T-helper 2 cell (primary cell): ENCODE measurements around the gene RPUSD1.

Experiments used
- DNase-seq, 5 experiments: peaks; one replicate each; pipeline versions ENCODE4 v3.0.0 to v3.0.0-alpha.2; 2012 to 2022

The RPUSD1 gene

DNA sequence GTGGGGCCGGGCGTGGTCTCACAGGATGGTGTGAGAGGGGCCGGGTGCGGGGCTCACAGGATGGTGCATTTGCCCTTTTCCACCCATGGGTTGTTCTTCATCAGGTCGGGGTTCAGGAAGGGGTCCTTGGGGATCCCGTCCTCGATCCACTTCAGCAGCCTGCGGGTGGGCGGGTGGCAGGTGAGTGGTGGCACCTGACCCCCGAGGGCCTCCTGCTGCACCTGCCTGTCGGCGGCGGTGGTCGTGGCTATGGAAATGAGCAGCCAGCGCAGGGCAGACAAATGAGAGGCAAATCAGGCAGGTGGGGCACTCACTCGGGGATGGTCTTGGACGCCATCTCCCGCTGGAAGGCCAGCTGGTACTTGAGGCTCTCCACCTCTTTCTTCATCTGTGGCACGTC lies 10.5 kb upstream of the RPUSD1 start:
- no peak for DNase-seq

DNA sequence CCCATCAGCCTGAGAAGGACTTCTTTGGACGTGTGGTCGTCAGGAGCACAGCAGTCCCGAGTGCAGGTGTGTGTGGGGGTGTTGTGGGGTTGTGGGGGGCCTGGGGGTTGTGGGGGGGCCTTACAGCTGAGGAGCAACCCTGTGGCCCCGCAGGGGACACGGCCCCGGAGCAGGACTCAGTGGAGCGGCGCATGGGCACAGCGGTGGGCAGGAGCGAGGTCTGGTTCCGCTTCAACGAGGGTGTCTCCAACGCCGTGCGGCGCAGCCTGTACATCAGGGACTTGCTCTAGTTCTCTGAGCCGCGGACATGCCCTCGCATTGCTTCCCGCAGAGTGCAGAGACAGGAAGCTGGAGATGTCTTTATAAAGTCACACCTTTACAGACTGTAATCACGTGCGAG lies 9.5 kb upstream of the RPUSD1 start:
- no peak for DNase-seq

DNA sequence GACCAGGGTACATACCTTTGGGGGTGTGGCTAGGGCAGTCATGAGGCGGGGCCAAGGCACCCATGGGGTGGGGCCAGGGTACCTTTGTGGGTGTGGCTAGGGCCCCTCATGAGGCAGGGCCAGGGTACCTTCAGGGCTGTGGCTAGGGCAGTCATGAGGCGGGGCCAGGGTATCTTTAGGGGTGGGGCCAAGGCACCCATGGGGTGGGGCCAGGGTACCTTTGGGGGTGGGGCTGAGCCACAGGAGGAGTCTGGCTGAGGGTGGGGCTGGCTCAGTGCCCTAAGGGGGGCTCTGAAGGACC lies 8.9 kb upstream of the RPUSD1 start:
- DNase-seq = no peak

DNA sequence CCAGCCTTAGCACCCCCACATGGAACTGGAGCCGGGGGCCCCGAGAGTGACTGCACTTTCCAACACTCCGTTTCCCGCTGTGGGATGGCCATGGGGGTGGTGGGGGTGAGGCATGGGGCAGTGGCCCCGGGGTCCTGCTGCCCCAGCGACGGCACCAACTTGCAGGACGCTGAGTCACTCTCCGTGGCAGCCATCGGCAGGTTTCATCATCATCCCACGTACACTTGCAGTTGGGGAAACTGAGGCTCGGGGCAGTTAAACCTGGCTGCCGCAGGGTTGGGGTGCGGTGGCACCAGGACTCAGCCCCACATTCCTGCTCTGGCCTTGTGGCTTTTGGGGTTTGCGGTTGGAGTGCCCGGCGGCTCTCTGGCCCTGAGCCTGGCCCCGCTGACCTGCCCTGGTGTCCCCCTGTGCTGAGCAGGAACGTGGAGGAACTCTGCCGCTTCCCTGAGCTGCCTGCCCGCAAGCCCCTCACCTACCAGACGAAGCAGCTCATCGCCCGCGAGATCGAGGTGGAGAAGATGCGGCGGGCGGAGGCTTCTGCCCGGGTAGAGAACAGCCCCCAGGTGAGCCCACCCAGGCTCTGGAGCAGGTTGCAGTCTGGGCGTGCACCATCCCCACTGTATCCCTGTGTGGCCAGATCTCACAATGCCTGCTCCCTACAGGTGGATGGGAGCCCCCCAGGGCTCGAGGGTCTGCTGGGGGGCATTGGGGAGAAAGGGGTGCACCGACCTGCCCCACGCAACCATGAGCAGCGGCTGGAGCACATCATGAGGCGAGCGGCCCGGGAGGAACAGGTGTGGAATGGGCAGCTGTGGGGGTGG lies 8.3 kb upstream of the RPUSD1 start:
- DNase-seq = no peak

DNA sequence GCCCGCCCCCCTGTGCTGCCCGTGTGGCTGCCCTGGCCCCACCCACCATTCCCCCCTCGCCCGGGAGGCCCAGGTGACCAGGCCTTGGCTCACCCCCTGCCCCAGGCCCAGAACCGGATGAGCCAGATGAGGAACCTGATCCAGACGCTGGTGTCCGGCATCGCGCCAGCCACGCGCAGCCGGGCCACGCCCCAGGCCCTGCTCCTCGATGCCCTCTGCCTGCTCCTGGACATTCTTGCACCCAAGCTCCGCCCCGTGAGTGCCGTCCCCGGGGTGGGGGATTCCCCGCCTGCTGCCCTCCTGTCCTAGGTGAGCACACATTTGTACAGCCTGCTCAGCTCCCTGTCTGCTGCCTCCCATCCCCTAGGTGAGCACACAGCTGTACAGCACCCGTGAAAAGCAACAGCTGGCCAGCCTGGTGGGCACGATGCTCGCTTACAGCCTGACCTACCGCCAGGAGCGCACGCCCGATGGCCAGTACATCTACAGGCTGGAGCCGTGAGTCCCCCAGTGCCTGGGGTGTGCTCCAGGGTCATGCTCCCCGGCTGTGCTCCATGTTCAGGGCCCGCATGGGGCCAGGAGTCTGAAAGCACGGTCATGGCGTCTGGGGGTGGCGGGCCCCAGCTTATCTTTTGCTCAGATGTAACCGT lies 7.5 kb upstream of the RPUSD1 start:
- no peak for DNase-seq

DNA sequence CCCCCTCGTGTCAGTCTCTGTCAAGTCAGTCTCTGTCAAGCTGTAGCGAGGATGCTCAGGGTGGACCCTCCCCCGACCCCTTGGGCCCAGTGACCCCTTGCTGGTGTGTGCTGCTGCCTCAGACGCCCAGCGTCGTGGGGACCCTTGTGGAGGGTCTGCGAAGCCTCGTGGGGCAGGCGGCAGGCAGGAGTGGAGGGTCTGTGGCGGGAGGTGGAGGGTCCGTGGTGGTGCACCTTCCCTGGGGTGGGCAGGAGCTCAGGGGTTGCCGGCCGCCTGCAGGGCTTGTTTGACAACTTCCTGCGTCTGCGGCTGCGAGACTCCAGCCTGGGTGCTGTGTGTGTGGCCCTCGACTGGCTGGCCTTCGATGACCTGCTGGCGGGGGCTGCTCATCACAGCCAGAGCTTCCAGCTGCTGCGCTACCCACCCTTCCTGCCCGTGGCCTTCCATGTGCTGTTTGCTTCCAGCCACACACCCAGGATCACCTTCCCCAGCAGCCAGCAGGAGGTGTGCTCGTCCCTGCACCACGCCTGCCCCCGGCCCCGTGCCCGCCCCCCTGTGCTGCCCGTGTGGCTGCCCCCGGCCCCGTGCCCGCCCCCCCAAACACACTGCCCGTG lies 6.8 kb upstream of the RPUSD1 start:
- DNase-seq = no peak

DNA sequence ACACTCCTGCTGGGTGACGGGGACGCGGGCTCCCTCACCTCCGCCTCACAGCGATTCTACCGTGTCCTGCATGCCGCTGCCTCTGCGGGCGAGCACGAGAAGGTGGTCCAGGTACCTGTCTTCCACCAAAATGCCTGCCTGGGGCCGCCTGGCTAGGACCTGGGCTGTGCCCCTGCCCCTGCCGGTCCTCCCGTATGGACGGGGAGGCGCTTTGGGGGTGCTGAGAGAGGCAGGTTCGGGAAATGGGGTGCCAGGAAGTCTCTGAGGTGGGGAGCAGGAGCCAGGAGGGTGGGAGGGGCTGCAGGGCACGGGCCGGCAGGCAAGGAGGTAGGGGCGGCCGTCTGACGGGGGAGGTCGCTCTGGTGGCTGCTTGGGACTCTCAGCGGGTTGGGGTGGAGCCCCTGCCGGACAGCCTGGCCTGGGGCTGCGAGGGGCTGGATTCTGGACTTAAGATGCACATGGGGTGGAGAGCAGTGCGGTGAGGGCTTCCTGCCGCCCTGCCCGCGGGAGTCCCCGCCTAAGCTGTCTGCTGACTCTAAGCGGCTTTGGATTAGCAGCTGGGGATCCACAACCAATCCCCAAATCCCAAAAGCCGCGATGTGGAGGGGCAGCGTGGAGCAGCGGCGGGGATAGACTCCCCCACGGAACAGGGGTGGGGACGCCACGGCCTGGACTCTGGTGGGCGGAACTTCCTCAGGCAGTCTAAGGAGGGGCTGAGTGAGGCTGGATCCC lies 6.1 kb upstream of the RPUSD1 start:
- no peak for DNase-seq

DNA sequence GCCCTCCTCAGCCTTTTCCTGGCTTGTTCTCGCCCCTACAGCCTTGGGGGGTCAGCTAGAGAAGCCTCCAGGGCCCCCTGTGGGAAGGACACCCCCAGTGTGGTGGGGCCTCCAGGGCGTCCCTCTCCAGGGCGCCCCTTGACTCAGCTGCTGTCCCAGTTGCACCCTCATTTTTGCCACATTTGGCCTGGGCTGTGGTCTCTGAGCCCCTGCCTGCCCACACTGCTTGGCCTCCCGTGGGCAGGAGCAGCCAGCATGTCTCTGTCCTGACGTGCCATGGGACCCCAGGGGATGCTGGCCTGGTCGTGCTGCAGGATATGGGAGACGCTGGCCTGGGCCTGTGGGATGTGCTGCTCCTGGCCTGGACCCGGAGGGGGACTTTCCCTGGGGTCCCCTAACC lies 5.2 kb upstream of the RPUSD1 start:
- no peak for DNase-seq

DNA sequence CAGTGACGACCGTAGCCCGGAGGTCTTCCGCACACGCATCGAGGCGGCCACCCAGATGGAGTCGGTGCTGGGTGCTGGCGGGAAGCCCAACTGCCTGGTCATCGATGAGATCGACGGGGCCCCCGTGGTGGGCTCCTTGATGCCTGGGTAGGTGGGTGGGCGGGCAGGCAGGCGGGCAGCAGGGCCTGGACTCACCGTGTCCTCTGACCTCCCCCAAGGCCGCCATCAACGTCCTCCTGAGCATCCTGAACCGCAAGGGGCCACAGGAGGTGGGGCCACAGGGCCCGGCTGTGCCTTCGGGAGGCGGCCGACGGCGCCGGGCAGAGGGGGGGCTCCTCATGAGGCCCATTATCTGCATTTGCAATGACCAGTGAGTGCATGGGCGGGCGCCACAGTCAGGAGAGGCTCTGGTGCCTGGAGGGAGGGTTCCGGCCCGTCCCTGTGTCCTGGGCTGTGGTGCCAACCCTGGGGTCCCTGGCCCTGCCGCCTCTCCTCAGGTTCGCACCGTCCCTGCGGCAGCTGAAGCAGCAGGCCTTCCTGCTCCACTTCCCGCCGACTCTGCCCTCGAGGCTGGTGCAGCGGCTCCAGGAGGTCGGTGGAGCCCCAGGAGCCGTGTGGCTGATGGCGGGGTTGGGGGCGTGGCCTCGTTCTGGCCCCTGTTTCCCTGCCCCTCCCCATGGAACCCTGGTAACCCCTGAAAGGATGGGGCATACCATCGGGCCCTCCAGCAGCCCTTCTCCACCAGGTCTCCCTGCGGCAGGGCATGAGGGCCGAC lies 4.2 kb upstream of the RPUSD1 start:
- no peak for DNase-seq

DNA sequence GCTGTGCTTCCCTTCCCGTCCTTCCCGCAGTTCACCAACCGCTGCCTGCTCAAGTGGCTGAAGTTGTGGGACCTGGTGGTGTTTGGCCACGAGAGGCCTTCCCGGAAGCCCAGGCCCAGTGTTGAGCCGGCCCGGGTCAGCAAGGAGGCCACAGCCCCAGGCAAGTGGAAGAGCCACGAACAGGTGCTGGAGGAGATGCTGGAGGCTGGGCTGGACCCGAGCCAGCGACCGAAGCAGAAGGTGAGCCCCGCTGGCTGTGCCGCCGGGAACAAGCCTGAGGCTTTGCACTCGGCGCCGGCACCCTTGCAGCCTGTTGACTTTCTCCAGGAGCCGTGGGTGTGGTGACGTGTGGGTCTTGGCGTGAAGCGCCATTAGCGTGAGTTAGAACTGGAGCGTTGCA lies 3.0 kb upstream of the RPUSD1 start:
- DNase-seq = no peak

DNA sequence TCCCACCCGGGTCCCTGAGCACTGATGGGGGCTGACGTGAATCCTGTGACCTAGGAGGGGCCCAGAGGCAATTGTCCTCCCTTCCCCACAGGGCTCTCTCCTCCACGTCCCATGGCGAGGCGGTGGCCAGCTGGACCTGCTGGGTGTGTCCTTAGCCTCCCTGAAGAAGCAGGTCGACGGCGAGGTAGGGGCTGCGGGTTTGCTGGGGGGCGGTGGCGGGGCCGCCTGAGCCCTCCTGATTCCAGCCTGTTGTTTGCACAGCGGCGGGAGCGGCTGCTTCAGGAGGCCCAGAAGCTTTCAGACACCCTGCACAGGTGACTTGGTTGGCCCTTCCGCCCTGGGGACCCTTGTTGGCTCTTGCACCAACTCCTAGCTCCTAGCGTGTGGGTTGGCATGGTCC lies 1.9 kb upstream of the RPUSD1 start:
- no peak for DNase-seq

DNA sequence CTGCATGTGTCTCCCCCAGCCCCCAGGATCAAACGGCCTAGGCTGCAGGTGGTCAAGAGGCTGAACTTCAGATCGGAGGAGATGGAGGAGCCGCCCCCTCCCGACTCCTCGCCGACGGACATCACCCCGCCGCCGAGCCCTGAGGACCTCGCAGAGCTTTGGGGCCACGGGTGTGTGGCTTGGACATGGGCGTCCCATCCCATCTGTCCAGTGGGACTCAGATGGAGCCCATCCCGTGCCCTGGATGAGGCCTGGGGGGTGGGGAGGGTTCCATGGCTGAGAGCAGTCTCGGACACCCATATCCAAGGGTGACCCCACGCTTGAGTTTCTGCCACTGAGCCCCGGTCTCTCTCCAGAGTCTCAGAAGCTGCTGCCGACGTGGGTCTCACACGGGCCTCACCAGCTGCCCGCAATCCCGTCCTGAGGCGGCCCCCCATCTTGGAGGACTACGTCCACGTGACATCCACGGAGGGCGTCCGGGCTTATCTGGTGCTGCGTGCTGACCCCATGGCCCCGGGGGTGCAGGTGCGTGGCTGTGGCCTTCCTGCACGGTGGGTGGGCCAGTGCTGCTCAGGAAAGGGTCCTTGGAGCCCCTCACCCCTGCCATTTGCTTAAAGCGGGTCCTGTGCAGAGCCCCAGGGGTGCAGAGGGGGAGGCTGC lies 1.1 kb upstream of the RPUSD1 start:
- DNase-seq = no peak

DNA sequence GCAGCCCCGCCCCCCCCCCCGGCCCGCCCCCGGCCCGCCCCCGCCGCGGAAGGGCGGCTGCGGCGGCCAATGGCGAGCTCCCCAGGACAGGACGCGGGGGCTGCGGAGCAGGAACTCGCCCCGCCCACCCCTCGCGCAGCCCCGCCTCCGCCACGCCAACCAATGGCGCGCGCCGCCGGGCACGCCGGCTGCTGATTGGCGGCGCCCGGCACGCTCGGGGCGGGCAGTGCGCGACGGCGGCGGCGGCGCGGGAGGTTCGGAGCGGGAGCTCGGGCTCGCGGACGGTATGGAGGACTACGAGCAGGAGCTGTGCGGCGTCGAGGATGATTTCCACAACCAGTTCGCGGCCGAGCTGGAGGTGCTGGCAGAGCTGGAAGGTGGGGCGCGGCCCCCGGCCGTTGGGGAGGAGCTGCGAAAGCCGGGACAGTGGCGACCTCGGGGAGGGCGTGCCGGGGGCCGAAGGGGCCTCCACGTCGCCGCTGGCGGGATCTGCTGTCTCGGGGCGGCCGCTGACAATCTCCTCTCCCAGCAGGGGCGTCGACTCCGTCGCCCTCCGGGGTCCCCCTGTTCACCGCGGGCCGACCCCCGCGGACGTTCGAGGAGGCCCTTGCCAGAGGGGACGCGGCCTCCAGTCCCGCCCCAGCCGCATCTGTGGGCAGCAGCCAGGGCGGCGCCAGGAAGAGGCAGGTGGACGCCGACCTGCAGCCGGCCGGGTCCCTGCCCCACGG lies 382 bp upstream of the RPUSD1 start, which contains the start of gene CHTF18:
CHTF18 (plus strand) TSS at position 222 of the 728 bp plus-strand sequence; CDS start at position 287, 65 bp downstream.
- DNase-seq = peak; percentile 88 to 96 (median 94)

DNA sequence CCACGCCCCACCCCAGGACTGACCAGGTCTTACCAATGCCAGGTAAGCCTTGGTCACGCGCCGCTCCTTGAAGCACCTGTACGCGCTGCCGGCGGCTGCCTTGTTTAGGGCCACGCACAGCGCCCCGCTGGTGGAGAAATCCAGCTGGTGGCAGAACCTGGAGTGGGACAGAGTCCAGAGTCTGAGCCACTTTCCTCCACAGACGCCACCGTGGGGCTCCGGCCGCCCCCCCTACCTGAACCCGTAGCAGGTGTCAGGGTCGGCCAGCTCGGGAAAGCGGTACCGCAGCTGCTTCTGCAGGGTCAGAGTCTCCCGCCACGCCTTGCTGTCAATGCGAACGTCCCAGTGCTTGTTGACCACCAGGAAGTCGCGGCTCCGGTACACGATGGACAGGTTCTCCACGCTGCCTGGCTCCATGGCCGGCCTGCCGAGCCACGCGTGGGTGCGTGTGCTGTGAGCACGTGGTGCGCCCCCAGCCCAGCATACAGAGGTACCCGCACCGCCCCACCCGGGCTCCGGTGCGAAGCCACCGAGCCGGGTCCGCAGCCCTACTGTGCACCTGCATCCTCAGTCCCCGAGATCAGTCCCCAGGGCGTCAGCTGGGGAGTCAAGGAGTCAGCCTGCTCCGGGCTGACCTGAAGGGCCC lies 737 bp downstream of the RPUSD1 start:
- no peak for DNase-seq

DNA sequence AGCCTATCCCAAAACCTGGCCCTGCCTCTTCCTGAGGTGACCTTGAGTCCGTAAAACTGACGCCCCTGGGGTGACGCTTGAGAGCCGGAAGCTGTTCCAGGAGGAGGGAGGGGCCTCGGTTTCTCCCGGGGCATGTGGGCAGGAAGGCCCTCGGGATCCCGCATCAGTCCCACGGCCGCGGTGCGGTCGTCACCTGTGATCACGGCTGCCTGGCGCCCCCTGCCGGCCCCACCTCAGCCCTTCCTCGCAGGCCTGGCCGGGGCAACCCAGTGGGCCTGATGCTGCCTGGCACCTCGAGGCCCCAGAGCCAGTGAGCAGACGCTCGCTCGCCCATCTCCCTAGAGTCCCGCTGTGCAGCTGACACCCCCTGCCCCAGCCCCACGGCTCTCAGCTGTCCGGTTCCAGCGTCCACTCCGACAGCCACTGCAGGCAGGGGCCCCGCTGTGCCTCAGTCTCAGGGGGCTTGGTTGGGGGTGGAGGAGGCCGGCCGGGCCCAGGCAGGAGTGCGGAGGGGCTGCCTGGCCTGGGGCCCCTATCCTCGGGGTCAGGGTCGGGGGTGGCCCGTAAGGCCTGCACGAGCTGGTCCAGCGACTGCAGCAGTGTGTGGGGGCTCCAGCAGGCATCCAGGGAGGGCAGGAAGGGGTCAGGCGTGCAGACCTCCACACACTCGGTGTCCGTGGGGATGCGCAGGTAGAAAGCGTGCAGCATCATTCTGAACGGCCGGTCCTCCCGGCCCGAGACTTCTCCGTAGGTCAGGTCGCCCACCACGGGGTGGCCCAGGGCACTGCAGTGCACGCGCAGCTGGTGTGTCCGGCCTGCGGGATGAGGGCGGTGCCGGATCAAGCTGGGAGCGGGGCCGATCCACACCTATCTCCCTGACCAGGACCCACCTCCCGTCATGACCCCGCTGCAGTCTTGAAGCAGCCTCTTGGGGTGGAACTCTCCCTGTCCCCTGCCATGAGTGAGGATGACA lies 2.3 kb downstream of the RPUSD1 start:
- DNase-seq = peak; percentile 49 to 66 (median 60)

DNA sequence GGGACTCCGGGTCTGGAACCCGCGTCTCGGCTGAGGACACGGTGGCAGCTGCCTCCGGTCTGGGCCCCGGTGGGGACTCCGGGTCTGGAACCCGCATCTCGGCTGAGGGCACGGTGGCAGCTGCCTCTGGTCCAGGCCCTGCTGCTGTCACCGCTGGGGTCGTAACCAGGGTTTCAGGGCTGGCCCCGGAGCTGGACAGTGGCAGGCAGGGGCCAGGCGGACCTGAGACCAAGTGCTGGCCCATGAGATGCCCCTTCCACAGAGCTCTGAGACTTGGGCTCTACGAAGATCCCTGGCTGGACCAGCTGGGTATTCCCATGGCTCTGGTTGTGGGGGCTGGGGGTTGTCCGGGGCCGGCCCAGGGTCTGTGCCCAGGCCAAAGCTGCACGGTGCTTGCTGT lies 3.8 kb downstream of the RPUSD1 start:
- DNase-seq = no peak

DNA sequence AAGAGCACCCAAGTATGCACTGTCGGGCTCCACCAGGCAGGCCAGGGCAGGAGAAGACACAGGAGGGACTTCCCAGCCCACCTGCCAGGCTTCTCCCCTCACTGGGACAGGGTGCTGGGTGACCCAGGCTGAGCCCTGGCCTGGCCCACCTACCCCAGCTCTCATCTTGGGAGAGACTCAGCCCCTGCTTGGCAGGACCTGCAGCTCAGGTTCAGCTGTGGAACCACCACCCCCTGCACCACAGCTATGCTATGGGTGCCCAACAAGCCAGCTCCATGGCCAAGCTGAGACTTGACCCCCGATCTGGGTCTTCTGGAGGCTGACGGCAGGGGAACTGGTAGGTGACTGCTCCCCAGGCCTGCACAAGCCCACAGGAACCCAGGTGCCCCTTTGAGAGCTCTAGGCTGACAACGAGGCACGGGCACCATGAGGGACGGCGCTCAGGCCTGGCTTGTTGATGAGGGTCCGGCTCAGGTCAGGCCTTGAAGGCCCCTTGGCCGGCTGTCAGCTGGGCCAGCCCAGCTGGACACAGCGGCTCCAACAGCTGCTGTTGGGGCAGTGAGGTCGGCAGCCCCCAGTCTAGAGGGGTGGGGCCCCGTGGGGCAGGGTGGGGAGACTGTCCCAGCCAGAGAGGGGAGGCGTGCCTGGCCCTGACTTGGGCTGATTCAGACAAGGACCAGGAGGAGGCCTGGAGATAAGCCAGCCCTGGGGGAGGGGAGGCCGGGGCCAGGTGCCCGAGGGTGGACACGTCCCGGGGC lies 4.6 kb downstream of the RPUSD1 start:
- no peak for DNase-seq

DNA sequence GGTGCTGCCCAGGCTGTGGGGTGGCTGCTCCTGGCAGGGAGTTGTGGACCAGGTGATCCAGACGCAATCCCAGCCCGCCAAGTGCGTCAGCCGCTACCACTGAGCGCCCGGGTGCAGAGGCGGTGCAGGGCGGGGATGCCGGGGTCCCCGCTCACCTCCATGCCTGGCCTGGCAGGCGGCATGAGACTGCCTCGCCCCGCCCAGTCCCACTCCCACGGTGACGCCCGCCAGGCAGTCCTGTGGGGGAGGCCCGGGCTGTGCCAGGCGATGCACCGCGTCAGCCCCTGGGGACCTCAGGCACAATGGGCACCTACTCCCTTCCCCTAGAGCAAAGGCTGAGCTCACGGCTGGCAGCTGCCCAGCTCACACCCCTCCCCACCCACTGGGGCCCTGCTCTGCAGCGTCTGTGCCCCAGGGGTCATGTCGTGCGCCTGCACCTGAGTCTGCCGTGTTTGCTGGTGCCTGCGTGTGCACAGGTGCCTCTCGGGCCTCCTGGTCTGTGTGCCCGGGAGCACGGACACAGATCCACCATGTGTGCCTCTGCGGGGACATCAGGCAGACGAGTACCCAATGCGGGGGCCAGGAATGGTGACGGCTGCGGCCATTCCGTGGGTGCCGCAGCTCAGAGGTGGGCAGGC lies 5.3 kb downstream of the RPUSD1 start:
- no peak for DNase-seq
